ENCODE results near the gene ABCC8. TPM values are rescaled to one million over a fixed set of nuclear protein-coding genes. Genes with fewer than 3 reads are reported as not detected.

Gene ABCC8
- total RNA-seq, 1 donor from 2014 or later = 4.9 TPM

DNA sequence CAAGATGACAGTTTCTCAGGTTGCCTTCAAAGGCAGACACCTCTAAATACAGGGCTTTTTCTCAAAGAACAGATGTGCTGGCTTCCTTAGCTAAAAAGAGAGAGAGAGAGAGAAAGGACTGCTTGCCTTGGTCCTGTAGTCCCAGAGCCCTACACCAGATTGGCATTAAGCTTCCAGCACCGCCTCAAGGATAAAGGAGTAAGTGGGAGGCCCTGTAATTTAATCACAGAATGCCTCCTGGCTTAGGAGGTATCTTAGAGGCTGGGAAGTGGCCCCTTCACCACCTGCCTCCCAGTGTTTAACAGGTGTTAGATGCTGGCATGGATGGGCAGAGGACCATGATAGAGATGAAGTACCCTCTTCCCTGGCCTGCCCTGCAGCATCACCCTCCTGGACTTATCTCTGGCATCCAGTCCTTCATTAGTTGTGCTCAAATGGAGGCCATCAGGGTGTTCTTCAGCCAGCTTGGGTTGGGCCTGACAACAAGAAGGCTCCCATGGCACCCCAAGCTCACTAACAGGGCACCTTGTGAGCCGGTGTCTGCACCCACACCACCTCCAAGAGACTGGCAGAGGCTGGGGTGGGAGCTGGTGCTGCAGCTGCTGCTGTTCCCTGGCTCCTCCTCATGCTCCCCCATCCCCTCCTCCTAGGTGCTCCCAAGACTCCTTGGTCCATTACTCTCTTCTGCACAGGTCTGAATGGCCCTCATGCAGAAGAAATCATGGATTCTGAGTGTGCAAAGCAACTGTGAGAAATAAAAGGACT, 32.5 kb downstream of the ABCC8 start:
- Histone ChIP-seq H3K27ac (no peak overlapping the region), H3K4me1 (no peaks in the 10 kb centered on the region), H3K4me3 (no peak overlapping the region), H3K27me3 (ENCODE audit: low read depth) (peaks cover 14% of the 10 kb centered on the region), H3K36me3 (no peaks in the 10 kb centered on the region), H3K9me3 (no peaks in the 10 kb centered on the region)
- intact Hi-C loops (cut with DNase I) = no loop called here
- no peak for TF ChIP-seq CTCF (IDR thresholded peaks at IDR 0.05)
- no peak for ATAC-seq
- no peak for DNase-seq

- intact Hi-C loops (cut with DNase I) = no loop called here
- Histone ChIP-seq H3K36me3 (no peaks in the 10 kb centered on the region), H3K4me1 (no peaks in the 10 kb centered on the region), H3K27ac (no peak overlapping the region), H3K9me3 (no peaks in the 10 kb centered on the region), H3K27me3 (ENCODE audit: low read depth) (peaks cover 14% of the 10 kb centered on the region), H3K4me3 (no peak overlapping the region)
- no peak for TF ChIP-seq CTCF (IDR thresholded peaks at IDR 0.05)
- DNase-seq = no peak
- no peak for ATAC-seq
Observed at GRCh38 chr11:17443423-17443822, 33.2 kb downstream of the ABCC8 start.

GRCh38 chr11:17443000-17443399, 33.6 kb downstream of the ABCC8 start:
- no peaks in the 10 kb centered on the region for H3K9me3 ChIP-seq
- H3K36me3 ChIP-seq = no peaks in the 10 kb centered on the region
- no peak for ATAC-seq
- TF ChIP-seq CTCF (IDR thresholded peaks at IDR 0.05) = no peak
- H3K27ac ChIP-seq = no peak overlapping the region
- intact Hi-C loops (cut with DNase I) = no loop called here
- no peak overlapping the region for H3K4me3 ChIP-seq
- DNase-seq = no peak
- peaks cover 14% of the 10 kb centered on the region for H3K27me3 ChIP-seq (ENCODE audit: low read depth)
- H3K4me1 ChIP-seq = no peaks in the 10 kb centered on the region

- Histone ChIP-seq H3K4me1 (no peaks in the 10 kb centered on the region), H3K36me3 (no peaks in the 10 kb centered on the region), H3K27ac (no peak overlapping the region), H3K27me3 (ENCODE audit: low read depth) (peaks cover 14% of the 10 kb centered on the region), H3K4me3 (no peak overlapping the region), H3K9me3 (no peaks in the 10 kb centered on the region)
- peak; percentile 85 to 92 for ATAC-seq
- no peak for DNase-seq
- intact Hi-C loops (cut with DNase I) = no loop called here
- no peak for TF ChIP-seq CTCF (IDR thresholded peaks at IDR 0.05)
Observed at GRCh38 chr11:17439316-17439782, 37.3 kb downstream of the ABCC8 start.

- H3K27me3 ChIP-seq (ENCODE audit: low read depth) = peaks cover 14% of the 10 kb centered on the region
- no peak for TF ChIP-seq CTCF (IDR thresholded peaks at IDR 0.05)
- H3K4me1 ChIP-seq = no peaks in the 10 kb centered on the region
- ATAC-seq (no peak), DNase-seq (no peak)
- H3K4me3 ChIP-seq = no peak overlapping the region
- H3K27ac ChIP-seq = no peak overlapping the region
- intact Hi-C loops (cut with DNase I) = no loop called here
- H3K9me3 ChIP-seq = no peaks in the 10 kb centered on the region
- no peaks in the 10 kb centered on the region for H3K36me3 ChIP-seq
Observed at GRCh38 chr11:17437366-17437765, 39.3 kb downstream of the ABCC8 start.
